NCI-H146 treated with DMSO at 0.1 percent for 48 hours (cell line): ENCODE results near the gene RUVBL1.

ENCODE experiments used
- DNase-seq: peaks from one replicate; lab custom pipeline; 2025; ENCODE audit not compliant: unreplicated experiment; lab: John Stamatoyannopoulos, UW

The RUVBL1 gene

DNA sequence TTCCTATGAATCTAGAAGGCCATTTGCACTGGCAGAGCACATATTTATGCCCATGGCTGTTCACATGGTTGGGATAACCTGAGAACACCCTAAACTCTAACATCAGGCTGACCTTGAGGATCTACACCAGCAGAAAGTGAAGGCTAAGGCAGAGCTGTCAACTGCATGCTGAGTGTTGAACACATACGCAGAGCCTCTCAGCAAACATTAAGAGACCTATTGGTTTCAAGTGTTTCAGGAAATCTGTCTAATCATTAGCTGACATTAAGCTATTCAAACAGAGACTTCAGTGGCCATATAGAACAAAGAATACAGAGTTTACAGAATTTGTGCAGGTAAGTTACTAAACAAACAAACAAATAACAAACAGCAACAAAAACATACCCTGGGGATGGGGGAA lies 87.5 kb downstream of the RUVBL1 start:
- peak; percentile 51 for DNase-seq

DNA sequence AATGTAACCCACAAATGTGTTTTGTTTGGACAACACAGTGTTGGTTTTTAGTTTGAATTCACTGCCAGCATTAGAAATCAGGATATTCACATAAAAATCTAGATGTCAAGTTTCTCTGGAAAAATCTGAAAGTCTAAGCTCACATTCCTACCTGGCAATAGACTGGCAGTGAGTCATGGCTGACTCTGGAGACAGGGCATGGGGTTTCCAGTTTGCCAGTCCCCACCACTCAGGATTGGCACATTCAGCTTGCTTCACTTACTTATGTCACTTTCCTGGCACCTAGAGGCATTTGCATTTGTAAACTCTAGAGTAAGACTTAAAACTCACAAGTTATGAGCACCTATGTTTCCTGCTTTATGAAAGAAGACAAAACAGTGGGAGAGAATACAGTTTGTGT lies 90.5 kb downstream of the RUVBL1 start:
- DNase-seq: no peak
